Activated T-cell treated with anti-CD3 and anti-CD28 coated beads, Interleukin-2, amount 50 U/mL, for 72 hours (primary cell): ENCODE data around the gene SLC22A7. TPM values are rescaled to one million over a fixed set of nuclear protein-coding genes. Genes with fewer than 3 reads are reported as not detected.
A peak's percentile ranks its signal among the peaks of the same experiment; 100 is the strongest.

ENCODE experiments used
- ATAC-seq, 2 donors: fragments of 150-1000 bp; cut with Tn5 transposase; replicated peaks in 1 of 2; 2 replicates each; pipeline ENCODE4 v1.10.0; 2021; ENCODE audit warnings: moderate library complexity in 2 of 2, mild to moderate bottlenecking in 1 of 2
- DNase-seq, 2 donors: peaks; one replicate each; pipeline ENCODE4 v3.0.0; 2021 to 2022; ENCODE audit warnings: mixed read lengths in 1 of 2
- H3K27ac Mint-ChIP-seq: one replicate; pipeline ENCODE4 v1.8.0; 2022; ENCODE audit warnings: mild to moderate bottlenecking, moderate library complexity, mixed read lengths
- H3K27me3 Mint-ChIP-seq: one replicate; pipeline ENCODE4 v1.8.0; 2022; ENCODE audit warnings: low read depth, mixed read lengths
- H3K36me3 Mint-ChIP-seq, 2 donors: one replicate each; pipeline ENCODE4 v1.8.0; 2022; ENCODE audit warnings: mixed read lengths in 2 of 2, mild to moderate bottlenecking in 1 of 2; ENCODE audit not compliant: insufficient read depth in 2 of 2
- H3K4me1 Mint-ChIP-seq: one replicate; pipeline ENCODE4 v1.8.0; 2022; ENCODE audit warnings: low read depth, mixed read lengths
- H3K4me3 Mint-ChIP-seq, 2 donors: one replicate each; pipeline ENCODE4 v1.8.0; 2022; ENCODE audit warnings: mild to moderate bottlenecking in 2 of 2, mixed read lengths in 2 of 2, moderate library complexity in 2 of 2
- H3K9me3 Mint-ChIP-seq, 2 donors: one replicate each; pipeline ENCODE4 v1.8.0; 2022; ENCODE audit warnings: mixed read lengths in 2 of 2
- total RNA-seq, 2 donors: library from RNA; stranded (reverse); gene quantifications; one replicate each; pipeline ENCODE4 v1.2.3, GENCODE V29; 2022

The SLC22A7 gene
- total RNA-seq, 2 donors from 2014 or later = not detected

DNA sequence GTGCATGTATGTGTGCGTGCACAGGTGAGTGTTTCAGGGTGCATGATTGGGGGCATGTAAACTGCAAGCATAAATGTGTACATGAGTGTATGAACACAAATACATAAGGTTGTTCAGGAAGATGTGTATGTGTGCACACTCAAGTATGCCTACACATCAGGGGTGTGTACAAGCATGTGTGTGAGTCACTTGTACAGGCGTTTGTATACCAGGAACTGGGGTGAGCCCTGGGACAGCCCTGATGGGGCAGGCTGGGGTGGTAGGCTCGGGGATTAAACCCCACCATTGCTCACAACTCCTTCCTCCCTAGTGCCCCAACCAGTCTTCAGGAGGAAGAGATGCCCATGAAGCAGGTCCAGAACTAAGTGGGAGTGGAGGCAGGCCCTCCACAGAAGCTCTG is 6.3 kb downstream of the SLC22A7 start:
- no peak for DNase-seq
- H3K9me3 Mint-ChIP-seq = no peaks in the 10 kb centered on the region
- no peak overlapping the region for H3K4me3 Mint-ChIP-seq
- no peaks in the 10 kb centered on the region for H3K36me3 Mint-ChIP-seq
- no peak for ATAC-seq
- no peak overlapping the region for H3K27ac Mint-ChIP-seq
- peaks cover 12% of the 10 kb centered on the region for H3K4me1 Mint-ChIP-seq
- no peaks in the 10 kb centered on the region for H3K27me3 Mint-ChIP-seq

DNA sequence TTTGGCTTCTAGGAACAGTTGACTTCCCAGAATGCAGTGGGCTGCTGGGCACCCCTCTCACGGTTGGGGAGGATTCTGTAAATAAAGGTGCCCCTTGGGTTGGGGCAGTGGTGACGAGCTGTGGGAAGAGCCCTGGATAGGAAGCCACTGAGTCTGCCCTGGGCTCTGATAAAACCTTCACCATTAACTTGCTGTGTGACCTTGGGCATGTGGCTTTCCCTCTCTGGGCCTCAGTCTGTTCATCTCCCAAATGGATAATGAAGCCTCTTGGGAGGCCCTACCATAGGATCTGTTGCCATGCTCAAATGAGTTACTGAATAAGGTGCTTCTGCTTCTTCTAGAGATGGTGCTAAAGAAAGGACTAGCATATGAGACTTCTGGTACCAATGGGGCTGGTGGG is 6.8 kb downstream of the SLC22A7 start:
- ATAC-seq (no peak), DNase-seq (no peak)
- H3K9me3 Mint-ChIP-seq = no peaks in the 10 kb centered on the region
- no peaks in the 10 kb centered on the region for H3K27me3 Mint-ChIP-seq
- no peaks in the 10 kb centered on the region for H3K36me3 Mint-ChIP-seq
- H3K27ac Mint-ChIP-seq = no peak overlapping the region
- no peak overlapping the region for H3K4me3 Mint-ChIP-seq
- H3K4me1 Mint-ChIP-seq = peaks cover 13% of the 10 kb centered on the region

DNA sequence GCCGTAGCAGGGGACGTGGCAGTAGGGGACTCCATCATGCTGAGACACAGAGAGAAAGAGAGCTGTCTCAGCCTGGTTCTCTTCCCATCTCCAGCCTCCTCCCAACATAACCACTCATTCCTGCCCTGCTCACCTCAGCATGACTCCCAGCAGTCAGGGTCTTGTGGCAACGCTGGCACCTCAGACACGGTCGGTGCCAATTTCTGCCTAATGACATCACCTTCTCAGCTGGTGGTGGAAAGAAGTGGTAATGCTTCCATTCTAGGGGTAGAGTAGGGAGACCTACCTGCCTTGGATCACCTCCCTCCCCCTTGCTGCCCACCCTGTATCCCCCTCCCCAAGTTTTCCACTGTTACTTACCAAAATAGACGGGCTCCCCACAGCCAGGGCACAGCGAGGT is 8.0 kb downstream of the SLC22A7 start:
- ATAC-seq (no peak), DNase-seq (no peak)
- peaks cover 8% of the 10 kb centered on the region for H3K27me3 Mint-ChIP-seq
- H3K36me3 Mint-ChIP-seq = no peaks in the 10 kb centered on the region
- no peak overlapping the region for H3K4me3 Mint-ChIP-seq
- no peak overlapping the region for H3K27ac Mint-ChIP-seq
- peaks cover 13% of the 10 kb centered on the region for H3K4me1 Mint-ChIP-seq
- H3K9me3 Mint-ChIP-seq = no peaks in the 10 kb centered on the region

DNA sequence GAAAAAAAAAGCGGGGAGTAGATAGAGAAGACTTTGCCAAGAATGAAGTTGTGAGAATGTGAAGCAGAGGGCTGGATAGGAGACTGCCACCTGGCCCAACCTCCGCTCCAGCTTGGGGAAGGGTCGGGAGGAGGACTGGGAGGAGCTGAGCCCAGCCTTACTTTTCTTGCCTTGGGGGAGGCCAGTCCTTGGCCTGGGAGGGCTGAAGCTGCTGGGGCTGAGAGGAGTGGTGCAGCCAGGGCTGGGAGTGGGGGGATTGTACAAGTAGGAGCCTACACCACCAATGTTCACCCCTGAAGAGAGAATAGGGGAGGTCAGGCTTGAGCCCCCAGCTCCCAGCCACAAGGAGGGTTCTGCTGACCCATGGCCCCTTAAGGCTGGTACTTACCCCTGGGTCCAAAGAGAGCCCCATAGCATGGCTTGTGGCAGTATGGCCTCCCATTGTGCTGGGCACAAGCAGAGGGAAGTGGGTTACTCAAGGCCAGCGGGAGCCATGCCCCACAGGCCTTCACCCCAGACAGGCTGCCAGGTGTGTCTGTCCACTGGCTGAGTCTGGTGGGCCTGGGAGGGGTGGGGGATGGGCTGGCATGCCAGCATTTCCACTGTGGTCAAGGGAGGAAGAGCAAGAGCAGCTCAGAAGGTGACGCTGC is 9.5 kb downstream of the SLC22A7 start:
- Mint-ChIP-seq H3K27ac (no peak overlapping the region), H3K4me3 (peak overlapping the region; percentile 23 to 87), H3K9me3 (no peaks in the 10 kb centered on the region), H3K27me3 (peaks cover 8% of the 10 kb centered on the region), H3K4me1 (peaks cover 13% of the 10 kb centered on the region), H3K36me3 (no peaks in the 10 kb centered on the region)
- DNase-seq (no peak), ATAC-seq (no peak)

DNA sequence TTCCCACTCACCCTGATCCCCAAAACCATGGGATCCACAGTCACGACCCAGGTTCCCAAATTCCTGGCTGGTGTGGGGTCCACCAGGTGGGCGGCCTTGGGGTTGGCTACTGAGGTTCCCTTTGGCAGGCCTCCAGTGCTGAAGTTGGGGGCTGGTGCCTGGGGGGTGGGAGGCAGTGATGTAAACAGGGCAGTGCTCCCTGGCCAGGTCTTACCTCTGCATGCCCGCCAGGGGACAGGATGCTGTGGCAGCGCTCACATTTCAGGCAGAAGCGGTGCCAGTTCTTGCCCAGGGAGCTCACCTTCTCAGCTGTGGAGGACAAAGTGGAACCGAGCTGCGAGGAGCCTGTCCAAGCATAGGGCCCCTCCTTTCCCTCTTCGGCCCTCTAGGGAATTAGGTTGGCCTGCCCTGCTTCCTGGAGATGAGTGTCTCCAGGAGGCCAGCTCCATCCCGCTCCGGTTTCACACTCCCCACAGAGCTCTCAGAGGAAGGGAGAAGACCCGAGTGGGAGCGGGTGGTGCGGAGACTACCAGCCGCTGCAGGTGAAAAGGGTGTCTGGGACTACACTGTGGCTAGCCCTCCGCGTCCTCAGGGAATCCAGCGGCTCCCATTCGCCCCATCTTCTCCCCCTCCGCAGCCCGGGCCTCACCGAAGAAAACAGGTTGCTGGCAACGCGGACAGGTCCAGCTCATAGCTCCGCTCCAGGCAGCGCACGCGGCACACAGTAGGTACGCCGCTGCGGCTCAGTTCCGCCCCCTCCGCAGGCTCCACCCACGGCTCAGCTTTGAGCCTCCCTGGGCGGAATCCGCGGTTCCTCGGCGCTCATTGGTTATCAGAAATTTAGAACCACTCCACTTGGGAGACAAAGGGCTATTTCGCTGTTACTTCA is 10.3 kb downstream of the SLC22A7 start, which contains the start of gene CRIP3:
Gene CRIP3 (minus strand): TSS at position 726 of the 889 bp plus-strand sequence. CDS start 34 bp downstream, at position 692.
- no peak within 1 kb of the TSS for H3K27ac Mint-ChIP-seq
- peak within 1 kb of the TSS; percentile 84 to 87 for H3K4me3 Mint-ChIP-seq
- peak; percentile 90 to 94 for ATAC-seq
- DNase-seq = peak; percentile 54 to 66
- H3K4me1 Mint-ChIP-seq = peaks cover 13% of the 10 kb centered on the region
- H3K36me3 Mint-ChIP-seq = no peaks in the 10 kb centered on the region
- H3K9me3 Mint-ChIP-seq = no peaks in the 10 kb centered on the region
- H3K27me3 Mint-ChIP-seq = peaks cover 8% of the 10 kb centered on the region

DNA sequence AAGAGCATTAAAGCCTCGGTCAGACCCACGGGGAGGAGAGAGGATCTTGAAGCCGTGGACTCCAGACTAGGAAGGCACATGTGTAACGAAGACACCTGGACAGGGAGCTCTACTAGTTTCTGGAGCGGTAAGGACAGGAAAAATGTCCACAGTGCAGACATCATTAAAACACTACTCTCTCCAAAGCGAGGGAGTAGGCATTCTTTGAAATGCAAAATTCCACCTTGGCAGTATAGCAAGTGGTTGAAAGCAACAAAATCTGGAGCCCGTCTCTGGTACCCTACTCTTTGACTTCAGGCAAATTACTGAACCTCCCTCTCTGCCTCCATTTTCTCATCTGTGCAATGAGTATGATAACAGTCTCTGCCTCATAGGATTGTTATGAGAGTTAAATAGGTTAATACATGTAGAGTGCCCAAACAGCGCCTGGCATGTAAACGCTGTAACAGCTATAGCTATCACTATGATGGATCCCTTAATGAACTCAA is 11.0 kb downstream of the SLC22A7 start:
- Mint-ChIP-seq H3K4me1 (peaks cover 13% of the 10 kb centered on the region), H3K9me3 (no peaks in the 10 kb centered on the region), H3K36me3 (no peaks in the 10 kb centered on the region), H3K4me3 (peak overlapping the region; percentile 84 to 87), H3K27ac (no peak overlapping the region), H3K27me3 (peaks cover 8% of the 10 kb centered on the region)
- DNase-seq = no peak
- no peak for ATAC-seq

DNA sequence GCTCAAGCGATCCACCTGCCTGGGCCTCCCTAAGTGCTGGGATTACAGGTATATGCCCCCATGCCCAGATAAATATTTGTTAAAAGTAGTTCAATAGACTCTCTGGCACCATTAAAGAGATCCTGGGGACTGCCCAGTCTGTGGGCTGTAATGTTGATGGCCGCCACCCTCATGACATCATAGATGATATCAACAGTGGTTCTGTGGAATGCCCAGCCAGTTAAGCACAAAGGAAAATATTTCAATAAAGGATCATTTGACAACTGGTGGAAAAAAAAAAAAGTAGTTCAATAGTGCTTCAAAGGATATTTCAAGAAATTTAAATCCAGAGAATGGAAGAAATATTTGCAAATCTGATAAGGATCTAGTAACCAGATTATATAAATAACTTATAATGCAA is 12.1 kb downstream of the SLC22A7 start:
- Mint-ChIP-seq H3K9me3 (no peaks in the 10 kb centered on the region), H3K4me1 (peaks cover 13% of the 10 kb centered on the region), H3K4me3 (no peak overlapping the region), H3K27ac (no peak overlapping the region), H3K36me3 (no peaks in the 10 kb centered on the region), H3K27me3 (peaks cover 8% of the 10 kb centered on the region)
- ATAC-seq = no peak
- DNase-seq = no peak

DNA sequence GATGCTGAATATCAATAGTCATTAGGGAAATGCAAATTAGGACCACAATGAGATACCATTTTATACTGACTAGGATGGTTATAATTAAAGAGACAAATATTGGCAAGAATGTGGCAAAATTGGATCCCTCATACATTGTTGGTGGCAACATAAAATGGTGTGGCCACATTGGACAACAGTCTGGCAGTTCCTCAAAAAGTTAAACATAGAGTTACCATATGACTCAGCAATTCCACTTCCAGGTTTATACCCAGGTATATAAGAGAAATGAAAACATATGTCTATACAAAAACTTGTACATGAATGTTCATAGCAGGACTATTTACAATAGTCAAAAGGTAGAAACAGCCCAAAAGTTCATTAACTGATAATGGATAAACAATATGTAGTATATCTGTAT is 12.6 kb downstream of the SLC22A7 start:
- Mint-ChIP-seq H3K27me3 (peaks cover 8% of the 10 kb centered on the region), H3K36me3 (no peaks in the 10 kb centered on the region), H3K4me3 (no peak overlapping the region), H3K4me1 (peaks cover 13% of the 10 kb centered on the region), H3K9me3 (no peaks in the 10 kb centered on the region), H3K27ac (no peak overlapping the region)
- no peak for DNase-seq
- ATAC-seq = no peak

DNA sequence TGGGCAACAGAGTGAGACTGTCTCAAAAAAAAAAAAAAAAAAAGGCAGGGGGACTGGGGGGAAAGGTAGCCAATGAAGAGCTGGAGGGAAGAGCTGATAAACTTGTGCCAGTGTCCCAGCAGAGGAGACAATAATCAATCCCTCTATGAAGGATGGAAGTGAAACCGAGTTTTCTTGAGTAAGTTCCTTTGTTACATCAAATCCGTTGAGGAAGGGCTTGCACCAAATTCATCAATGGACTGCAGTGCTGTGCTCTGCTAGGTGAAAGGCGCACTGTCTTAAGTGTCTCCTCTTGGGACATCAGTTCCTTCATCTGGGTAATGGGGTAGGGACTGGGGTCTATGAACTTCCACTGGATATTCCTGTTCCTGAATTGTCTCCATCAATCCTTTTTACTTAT is 13.6 kb downstream of the SLC22A7 start:
- peaks cover 8% of the 10 kb centered on the region for H3K27me3 Mint-ChIP-seq
- peaks cover 13% of the 10 kb centered on the region for H3K4me1 Mint-ChIP-seq
- no peaks in the 10 kb centered on the region for H3K36me3 Mint-ChIP-seq
- no peak overlapping the region for H3K4me3 Mint-ChIP-seq
- H3K9me3 Mint-ChIP-seq = no peaks in the 10 kb centered on the region
- DNase-seq (no peak), ATAC-seq (no peak)
- no peak overlapping the region for H3K27ac Mint-ChIP-seq

DNA sequence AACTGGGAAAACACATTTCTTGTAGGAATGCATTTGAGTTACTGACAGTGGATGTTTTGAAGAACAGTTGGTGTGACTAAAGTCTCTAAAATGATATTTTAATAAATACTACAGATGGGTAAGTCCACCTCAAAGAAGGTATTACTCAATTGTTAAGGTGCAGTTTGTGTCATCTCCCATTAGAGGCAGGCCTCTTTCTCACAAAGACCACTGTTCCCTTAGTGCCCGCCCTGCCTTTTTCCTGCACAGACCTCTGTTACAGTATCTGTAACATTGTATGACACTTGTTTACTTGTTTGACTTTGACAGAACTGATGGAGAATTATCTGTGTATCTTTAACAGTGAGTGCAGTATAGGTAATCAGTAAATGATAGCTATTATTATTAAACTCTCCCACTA is 15.8 kb downstream of the SLC22A7 start:
- peaks cover 8% of the 10 kb centered on the region for H3K27me3 Mint-ChIP-seq
- no peak overlapping the region for H3K27ac Mint-ChIP-seq
- H3K4me1 Mint-ChIP-seq = peaks cover 6% of the 10 kb centered on the region
- ATAC-seq = no peak
- H3K36me3 Mint-ChIP-seq = no peaks in the 10 kb centered on the region
- H3K4me3 Mint-ChIP-seq = no peak overlapping the region
- no peak for DNase-seq
- no peaks in the 10 kb centered on the region for H3K9me3 Mint-ChIP-seq

DNA sequence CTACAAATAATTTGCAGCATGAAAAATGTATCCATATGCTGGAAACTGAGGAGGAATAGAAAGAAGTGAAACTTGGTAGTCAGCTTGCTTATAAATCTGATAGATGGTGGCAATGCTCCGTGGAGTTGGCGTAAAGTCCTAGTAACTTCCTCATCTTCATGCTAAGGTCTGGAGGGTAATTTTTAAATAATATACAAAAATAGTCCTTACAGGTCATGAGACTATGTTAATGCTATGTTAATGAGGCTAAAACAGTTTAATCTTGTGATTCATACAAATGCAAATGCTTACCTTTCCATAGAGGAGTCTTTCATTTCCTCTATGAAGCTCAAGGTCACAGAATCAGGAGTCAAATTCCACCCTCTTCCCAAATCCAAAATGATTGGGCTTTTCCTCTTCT is 20.0 kb downstream of the SLC22A7 start:
- H3K27ac Mint-ChIP-seq = no peak overlapping the region
- no peak for DNase-seq

DNA sequence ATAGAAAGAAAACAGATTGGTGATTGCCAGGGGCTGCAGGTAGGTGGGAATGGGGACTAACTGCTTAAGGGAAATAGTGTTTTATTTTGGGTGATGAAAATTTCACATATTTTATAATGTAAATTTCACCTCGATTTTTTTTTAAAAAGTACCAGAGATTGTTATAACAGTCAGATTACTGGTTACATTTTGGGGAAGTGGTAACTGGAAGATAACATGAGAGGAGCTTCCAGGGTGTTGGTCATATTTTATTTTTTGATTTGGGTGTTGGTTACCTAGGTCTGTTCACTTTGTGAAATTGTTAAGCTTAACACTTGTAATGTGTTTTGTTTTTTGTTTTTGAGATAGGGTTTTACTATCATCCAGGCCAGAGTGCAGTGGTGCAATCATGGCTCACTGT is 27.8 kb downstream of the SLC22A7 start:
- H3K27me3 Mint-ChIP-seq = no peaks in the 10 kb centered on the region

More for the DNA sequence above, 20.0 kb downstream of the SLC22A7 start:
- Mint-ChIP-seq H3K4me1 (no peaks in the 10 kb centered on the region), H3K9me3 (no peaks in the 10 kb centered on the region), H3K4me3 (no peak overlapping the region), H3K27me3 (no peaks in the 10 kb centered on the region), H3K36me3 (no peaks in the 10 kb centered on the region)
- ATAC-seq = no peak

DNA sequence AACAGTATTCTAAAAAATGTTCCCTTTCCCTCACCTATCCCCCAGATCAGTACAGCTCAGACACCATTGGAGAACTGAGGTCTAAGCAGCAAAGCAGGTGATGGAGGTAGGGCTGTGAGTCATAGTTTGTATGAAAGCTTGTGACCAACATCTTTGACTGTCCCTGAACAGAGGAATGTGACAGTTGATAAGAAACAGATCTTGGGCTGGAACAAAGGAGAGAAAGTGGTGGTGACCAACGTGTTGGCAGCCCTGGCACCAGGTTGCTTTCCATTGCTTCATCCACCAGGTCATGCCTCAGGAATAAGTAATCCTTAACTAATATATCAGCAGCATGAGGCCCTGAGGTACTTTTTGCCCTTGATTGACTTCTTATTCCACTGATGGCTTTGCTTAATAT is 30.5 kb downstream of the SLC22A7 start:
- H3K36me3 Mint-ChIP-seq = no peaks in the 10 kb centered on the region
- no peak overlapping the region for H3K4me3 Mint-ChIP-seq
- no peak overlapping the region for H3K27ac Mint-ChIP-seq
- no peak for DNase-seq
- H3K27me3 Mint-ChIP-seq = no peaks in the 10 kb centered on the region
- H3K9me3 Mint-ChIP-seq = no peaks in the 10 kb centered on the region
- peaks cover 12% of the 10 kb centered on the region for H3K4me1 Mint-ChIP-seq
- no peak for ATAC-seq

More for the DNA sequence above, 27.8 kb downstream of the SLC22A7 start:
- no peaks in the 10 kb centered on the region for H3K9me3 Mint-ChIP-seq
- no peak for ATAC-seq
- no peaks in the 10 kb centered on the region for H3K36me3 Mint-ChIP-seq
- no peak overlapping the region for H3K27ac Mint-ChIP-seq
- H3K4me3 Mint-ChIP-seq = no peak overlapping the region
- no peaks in the 10 kb centered on the region for H3K4me1 Mint-ChIP-seq
- DNase-seq = no peak
